Activated CD4-positive, alpha-beta T cell treated with anti-CD3 and anti-CD28 coated beads, Interleukin-2, amount 10 ng/mL, durations not matched to agents 7 days and 5 days (primary cell): ENCODE data around the gene UBE3B. TPM values are rescaled to one million over a fixed set of nuclear protein-coding genes. Genes with fewer than 3 reads are reported as not detected.
A peak's percentile ranks its signal among the peaks of the same experiment; 100 is the strongest.
"Not testable (repeated sequence)": the region's sequence is repeated elsewhere in the genome, so short reads cannot be mapped to it uniquely, and the experiment has no call there.

ENCODE experiments used
- CTCF ChIA-PET: fragments of 350-600 bp; sonication (Branson Sonifier 250); formaldehyde crosslinking; loops from one replicate; lab custom pipeline; 2021; ENCODE audit warnings: antibody characterized with exemption; lab: Charles Lee
- POLR2A ChIA-PET: fragments of 350-600 bp; sonication (Branson Sonifier 250); formaldehyde crosslinking; loops from one replicate; lab custom pipeline; 2021; ENCODE audit warnings: antibody characterized with exemption; lab: Charles Lee
- DNase-seq: peaks from one replicate; pipeline ENCODE4 v3.0.0-alpha.2; 2020
- H3K27ac Mint-ChIP-seq: one replicate; pipeline ENCODE4 v1.8.0; 2021; ENCODE audit warnings: mild to moderate bottlenecking, moderate library complexity, mixed read lengths
- H3K27me3 Mint-ChIP-seq: one replicate; pipeline ENCODE4 v1.8.0; 2021; ENCODE audit warnings: mixed read lengths
- H3K36me3 Mint-ChIP-seq: one replicate; pipeline ENCODE4 v1.8.0; 2021; ENCODE audit warnings: low read depth, mixed read lengths
- H3K4me1 Mint-ChIP-seq: one replicate; pipeline ENCODE4 v1.8.0; 2021; ENCODE audit warnings: mixed read lengths
- H3K4me3 Mint-ChIP-seq: one replicate; pipeline ENCODE4 v1.8.0; 2021; ENCODE audit warnings: mild to moderate bottlenecking, moderate library complexity, mixed read lengths
- H3K9me3 Mint-ChIP-seq: one replicate; pipeline ENCODE4 v1.8.0; 2021; ENCODE audit warnings: mixed read lengths
- total RNA-seq, 2 experiments: library from RNA; stranded (reverse); gene quantifications; one replicate each; pipeline ENCODE4 v1.2.3, GENCODE V29; 2021

UBE3B gene
- total RNA-seq, 2 experiments from 2014 or later: 35.5 to 37.4 TPM

DNA sequence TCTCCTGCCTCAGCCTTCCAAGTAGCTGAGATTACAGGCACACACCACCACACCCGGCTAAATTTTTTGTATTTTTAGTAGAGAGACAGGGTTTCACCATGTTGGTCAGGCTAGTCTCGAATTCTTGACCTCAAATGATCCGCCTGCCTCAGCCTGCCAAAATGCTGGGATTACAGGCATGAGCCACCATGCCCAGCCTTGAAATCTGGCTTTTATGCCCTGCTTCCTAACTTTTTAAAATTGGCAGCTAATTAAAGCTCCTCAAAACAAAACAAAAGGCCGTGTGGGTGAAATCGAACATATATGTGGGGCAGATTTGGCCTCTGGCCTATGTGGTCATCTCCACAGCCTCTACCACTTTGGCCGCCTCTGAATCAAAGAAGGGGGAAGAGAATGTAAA is 38.3 kb upstream of the UBE3B start:
- POLR2A ChIA-PET: no interaction called here
- DNase-seq: no peak
- Mint-ChIP-seq H3K4me1 (peaks cover 2% of the 10 kb centered on the region), H3K27me3 (no peaks in the 10 kb centered on the region), H3K9me3 (no peaks in the 10 kb centered on the region), H3K4me3 (no peak overlapping the region), H3K27ac (no peak overlapping the region), H3K36me3 (no peaks in the 10 kb centered on the region)
- CTCF ChIA-PET: no interaction called here

GRCh38 chr12:109439951-109440350 is 37.5 kb upstream of the UBE3B start:
- H3K9me3 Mint-ChIP-seq, H3K36me3 Mint-ChIP-seq, H3K27me3 Mint-ChIP-seq, DNase-seq, CTCF ChIA-PET, H3K4me3 Mint-ChIP-seq, H3K4me1 Mint-ChIP-seq, H3K27ac Mint-ChIP-seq, POLR2A ChIA-PET: not testable (repeated sequence)

DNA sequence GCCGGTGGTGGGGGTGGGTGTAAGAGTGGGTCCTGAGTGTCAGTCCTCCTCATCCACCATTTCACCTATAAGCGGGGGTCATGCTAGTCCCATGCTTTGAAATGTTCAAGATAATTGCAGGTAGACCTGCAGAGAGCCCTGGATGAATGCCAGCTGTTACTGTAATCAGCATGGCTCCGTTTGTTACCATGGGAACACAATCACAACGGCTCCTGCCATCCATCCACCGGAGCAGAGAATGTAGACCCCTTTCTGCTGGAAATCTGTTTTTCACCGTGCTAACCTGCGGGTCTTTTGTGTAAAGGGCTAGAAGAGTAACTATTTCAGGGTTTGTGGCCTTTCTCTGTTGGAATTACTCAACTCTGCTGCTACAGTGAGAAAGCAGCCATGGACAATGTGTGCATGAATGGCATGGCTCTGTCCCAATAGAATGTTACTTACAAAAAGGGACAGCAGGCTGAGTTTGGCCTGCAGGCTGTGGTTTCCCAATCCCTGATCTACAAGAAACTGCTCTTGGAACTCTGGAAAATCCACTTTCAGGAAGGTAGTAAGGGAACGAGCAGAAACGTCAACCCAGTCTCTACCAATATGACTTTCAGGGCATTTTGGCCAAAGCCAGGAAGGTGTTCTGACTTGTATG is 36.5 kb upstream of the UBE3B start:
- H3K4me1 Mint-ChIP-seq: no peaks in the 10 kb centered on the region
- H3K27ac Mint-ChIP-seq: no peak overlapping the region
- H3K9me3 Mint-ChIP-seq: no peaks in the 10 kb centered on the region
- ChIA-PET POLR2A (no interaction called here), CTCF (no interaction called here)
- H3K36me3 Mint-ChIP-seq: no peaks in the 10 kb centered on the region
- H3K4me3 Mint-ChIP-seq: no peak overlapping the region
- no peak for DNase-seq
- no peaks in the 10 kb centered on the region for H3K27me3 Mint-ChIP-seq

- no peak for DNase-seq
- CTCF ChIA-PET: interaction anchor here (0.8 to 1.1 kb wide), 2 partner anchors 9 to 16 kb away, joined by 3 to 4 read pairs; no protein-coding TSS in a partner anchor
- H3K9me3 Mint-ChIP-seq: no peaks in the 10 kb centered on the region
- no peaks in the 10 kb centered on the region for H3K4me1 Mint-ChIP-seq
- no peak overlapping the region for H3K4me3 Mint-ChIP-seq
- H3K36me3 Mint-ChIP-seq: no peaks in the 10 kb centered on the region
- H3K27ac Mint-ChIP-seq: no peak overlapping the region
- POLR2A ChIA-PET: no interaction called here
- H3K27me3 Mint-ChIP-seq: no peaks in the 10 kb centered on the region
Observed at GRCh38 chr12:109443794-109444193, 33.6 kb upstream of the UBE3B start.

GRCh38 chr12:109444259-109444658 is 33.2 kb upstream of the UBE3B start:
- Mint-ChIP-seq H3K9me3 (no peaks in the 10 kb centered on the region), H3K36me3 (no peaks in the 10 kb centered on the region), H3K27ac (no peak overlapping the region), H3K27me3 (no peaks in the 10 kb centered on the region), H3K4me3 (no peak overlapping the region), H3K4me1 (no peaks in the 10 kb centered on the region)
- CTCF ChIA-PET: no interaction called here
- POLR2A ChIA-PET: no interaction called here
- no peak for DNase-seq

DNA sequence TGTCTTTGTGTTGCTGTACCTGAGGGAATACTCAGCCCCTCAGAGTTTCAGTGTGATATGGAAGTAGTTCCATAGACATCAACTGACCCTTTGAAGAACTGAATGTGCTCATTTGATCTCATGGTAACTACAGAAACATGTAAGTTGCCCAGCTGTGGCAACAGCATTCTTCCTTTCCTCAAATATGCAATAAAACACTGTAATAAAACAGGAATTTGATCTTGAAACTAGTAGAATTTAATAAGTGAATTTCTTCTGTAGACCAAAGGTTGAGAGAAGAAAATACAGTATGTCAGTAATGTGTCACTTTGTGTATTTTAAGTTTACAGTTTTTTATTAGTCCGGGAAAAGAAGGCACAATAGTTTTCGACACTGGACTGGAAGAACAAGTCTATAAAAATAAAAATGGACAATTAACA is 32.2 kb upstream of the UBE3B start:
- Mint-ChIP-seq H3K4me1 (no peaks in the 10 kb centered on the region), H3K4me3 (no peak overlapping the region), H3K36me3 (no peaks in the 10 kb centered on the region), H3K27ac (no peak overlapping the region), H3K27me3 (no peaks in the 10 kb centered on the region), H3K9me3 (no peaks in the 10 kb centered on the region)
- CTCF ChIA-PET: interaction anchor here (0.6 kb wide), 1 partner anchor 883 kb away, joined by 4 read pairs; no protein-coding TSS in a partner anchor
- POLR2A ChIA-PET: no interaction called here
- no peak for DNase-seq

- CTCF ChIA-PET: no interaction called here
- no peak for DNase-seq
- H3K36me3 Mint-ChIP-seq: peaks cover 4% of the 10 kb centered on the region
Observed at GRCh38 chr12:109446869-109447268, 30.6 kb upstream of the UBE3B start.

DNA sequence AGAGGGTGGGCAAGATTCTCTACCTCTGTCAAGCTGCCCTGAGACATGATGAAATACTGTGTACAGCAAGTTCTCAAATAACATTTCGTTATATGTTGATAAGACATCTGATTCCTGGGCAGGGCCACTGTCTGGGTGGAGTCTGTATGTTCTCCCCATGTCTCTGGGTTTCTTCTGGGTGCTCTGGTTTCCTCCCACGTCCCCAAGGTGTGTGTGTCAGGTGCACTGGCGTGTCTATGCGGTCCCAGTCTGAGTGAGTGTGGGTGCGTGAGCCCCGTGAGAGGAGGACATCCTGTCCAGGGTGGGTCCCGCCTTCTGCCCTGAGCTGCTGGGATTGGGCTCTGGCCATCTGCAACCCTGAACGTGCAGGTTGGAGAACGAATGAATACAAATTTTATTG is 30.0 kb upstream of the UBE3B start:
- peaks cover 6% of the 10 kb centered on the region for H3K4me1 Mint-ChIP-seq

More at GRCh38 chr12:109446869-109447268, 30.6 kb upstream of the UBE3B start:
- H3K27me3 Mint-ChIP-seq: no peaks in the 10 kb centered on the region
- no peak overlapping the region for H3K4me3 Mint-ChIP-seq
- H3K27ac Mint-ChIP-seq: no peak overlapping the region
- no peaks in the 10 kb centered on the region for H3K9me3 Mint-ChIP-seq
- POLR2A ChIA-PET: no interaction called here
- peaks cover 6% of the 10 kb centered on the region for H3K4me1 Mint-ChIP-seq

DNA sequence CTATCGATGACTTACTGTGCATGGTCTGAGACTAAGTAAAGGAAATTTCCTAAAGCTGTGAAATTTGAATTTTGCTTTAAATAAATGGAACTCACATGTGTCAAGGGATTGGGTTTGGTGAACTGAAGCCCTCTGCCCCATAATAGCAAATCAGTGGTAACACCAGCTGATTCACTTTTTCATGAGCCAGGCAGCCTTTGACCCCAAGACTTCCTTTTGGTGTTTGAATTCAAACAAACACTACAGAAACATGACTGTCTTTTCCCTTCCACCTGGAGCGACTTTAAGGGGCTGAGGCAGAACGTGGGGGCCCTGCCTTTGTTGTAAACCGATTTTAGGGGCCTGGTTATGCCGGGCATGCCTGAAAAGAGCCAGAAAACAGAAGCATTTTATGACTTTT is 29.2 kb upstream of the UBE3B start:
- CTCF ChIA-PET: interaction anchor here (0.7 kb wide), 1 partner anchor 30 kb away, joined by 3 read pairs; the partner anchor contains the start of gene UBE3B
- POLR2A ChIA-PET: interaction anchor here (0.6 kb wide), 1 partner anchor 36 kb away, joined by 3 read pairs; no protein-coding TSS in a partner anchor
- Mint-ChIP-seq H3K27me3 (no peaks in the 10 kb centered on the region), H3K36me3 (peaks cover 4% of the 10 kb centered on the region), H3K4me1 (peaks cover 6% of the 10 kb centered on the region), H3K9me3 (no peaks in the 10 kb centered on the region), H3K27ac (no peak overlapping the region), H3K4me3 (no peak overlapping the region)
- DNase-seq: no peak

More for the DNA sequence above, 30.0 kb upstream of the UBE3B start:
- DNase-seq: no peak
- Mint-ChIP-seq H3K36me3 (peaks cover 4% of the 10 kb centered on the region), H3K9me3 (no peaks in the 10 kb centered on the region), H3K27me3 (no peaks in the 10 kb centered on the region), H3K4me3 (no peak overlapping the region), H3K27ac (no peak overlapping the region)
- ChIA-PET CTCF (interaction anchor here (0.7 kb wide), 1 partner anchor 30 kb away, joined by 3 read pairs; the partner anchor contains the start of gene UBE3B), POLR2A (no interaction called here)

DNA sequence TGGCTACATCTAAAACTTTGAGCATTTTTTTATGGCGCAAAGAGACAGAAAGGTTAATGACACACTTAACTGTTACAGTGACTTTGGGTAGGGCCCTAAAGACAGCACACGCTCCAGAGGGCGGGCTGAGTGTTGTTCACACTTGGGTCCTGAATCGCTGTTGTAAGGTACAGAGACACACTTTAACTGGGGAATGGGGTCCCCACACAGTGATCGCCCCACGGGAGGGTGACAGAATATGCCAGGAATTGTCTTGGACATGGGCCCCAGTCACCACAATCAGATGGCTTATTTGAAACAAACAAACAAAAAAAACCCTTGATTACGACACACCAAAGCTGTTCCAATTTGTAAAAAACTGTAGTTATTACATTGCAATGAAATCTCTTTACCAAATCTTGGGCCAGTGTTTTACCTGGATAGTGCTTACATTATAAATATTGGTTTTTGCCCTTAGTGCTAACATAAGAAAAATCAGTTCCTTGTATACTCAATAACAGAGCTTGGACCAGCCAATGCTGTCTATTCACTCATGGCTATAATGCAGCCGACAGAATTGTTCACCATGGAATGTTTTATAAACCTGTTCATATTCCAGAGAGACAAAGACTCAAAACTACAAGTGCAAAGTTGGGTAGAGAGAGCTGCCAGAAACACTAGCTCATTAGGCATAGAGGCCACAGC is 28.6 kb upstream of the UBE3B start:
- ChIA-PET POLR2A (interaction anchor here (0.6 kb wide), 1 partner anchor 35 kb away, joined by 3 read pairs; no protein-coding TSS in a partner anchor), CTCF (no interaction called here)
- Mint-ChIP-seq H3K36me3 (peaks cover 9% of the 10 kb centered on the region), H3K4me3 (no peak overlapping the region), H3K4me1 (peaks cover 6% of the 10 kb centered on the region), H3K27ac (no peak overlapping the region), H3K9me3 (no peaks in the 10 kb centered on the region), H3K27me3 (no peaks in the 10 kb centered on the region)
- DNase-seq: no peak

DNA sequence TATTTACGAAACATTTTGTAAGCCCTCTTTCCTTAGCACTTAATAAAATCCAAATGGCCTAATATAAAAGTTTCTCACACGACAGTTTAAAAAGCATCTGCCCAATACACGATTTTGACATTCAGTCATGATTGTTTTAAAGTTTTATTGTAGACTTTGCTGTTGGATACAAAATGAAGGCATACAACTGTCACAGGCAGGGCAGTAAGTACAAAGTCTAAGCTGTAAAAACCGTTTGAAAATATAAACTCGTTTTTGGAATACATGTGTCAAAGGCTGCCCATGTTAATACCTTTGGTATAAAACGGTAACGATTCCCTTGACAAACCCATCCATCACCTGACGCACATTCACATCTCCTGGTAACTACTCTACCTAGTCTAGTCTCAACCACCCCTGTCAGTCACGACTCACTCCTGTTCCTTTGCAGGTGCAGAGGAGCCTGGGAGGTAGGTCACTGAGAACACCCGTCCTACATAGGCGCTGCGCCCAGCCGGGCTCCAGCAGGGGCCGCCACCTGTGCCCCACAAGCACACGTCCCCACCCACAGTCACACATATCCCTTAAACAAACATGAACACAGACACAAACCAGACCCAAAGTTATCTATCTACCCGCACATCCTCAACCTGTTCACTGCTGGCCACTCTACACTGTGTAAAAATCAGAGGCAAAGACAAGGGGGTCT is 27.4 kb upstream of the UBE3B start:
- H3K4me1 Mint-ChIP-seq: peaks cover 6% of the 10 kb centered on the region
- POLR2A ChIA-PET: no interaction called here
- H3K9me3 Mint-ChIP-seq: no peaks in the 10 kb centered on the region
- CTCF ChIA-PET: interaction anchor here (1.4 to 1.5 kb wide), 2 partner anchors 13 to 17 kb away, joined by 3 to 4 read pairs; no protein-coding TSS in a partner anchor
- no peaks in the 10 kb centered on the region for H3K27me3 Mint-ChIP-seq
- DNase-seq: no peak
- H3K27ac Mint-ChIP-seq: no peak overlapping the region
- no peak overlapping the region for H3K4me3 Mint-ChIP-seq
- peaks cover 13% of the 10 kb centered on the region for H3K36me3 Mint-ChIP-seq

DNA sequence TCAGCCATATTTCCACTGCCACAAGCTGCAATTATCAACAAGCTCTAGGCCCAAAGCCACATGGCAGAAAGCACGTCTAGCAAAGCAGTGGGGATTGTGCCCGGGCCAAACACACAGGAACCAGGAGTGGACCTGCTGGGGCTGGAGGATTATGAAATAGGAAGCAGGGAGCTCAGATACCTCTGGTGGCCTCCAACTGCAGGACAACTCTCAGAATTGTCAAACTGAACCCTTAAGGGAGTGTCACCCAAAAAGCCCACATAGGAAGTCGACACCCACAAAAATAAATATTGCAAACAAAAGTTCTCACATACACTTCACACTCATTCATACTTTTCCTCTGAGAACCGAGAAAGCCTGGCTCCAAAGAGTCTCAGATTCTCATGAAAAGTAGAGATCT is 26.5 kb upstream of the UBE3B start:
- peak overlapping the region; percentile 7 for H3K27ac Mint-ChIP-seq
- DNase-seq: no peak
- POLR2A ChIA-PET: no interaction called here
- no peak overlapping the region for H3K4me3 Mint-ChIP-seq
- H3K9me3 Mint-ChIP-seq: no peaks in the 10 kb centered on the region
- CTCF ChIA-PET: interaction anchor here (1.4 to 1.5 kb wide), 2 partner anchors 12 to 18 kb away, joined by 3 to 4 read pairs; no protein-coding TSS in a partner anchor
- no peaks in the 10 kb centered on the region for H3K27me3 Mint-ChIP-seq
- peaks cover 6% of the 10 kb centered on the region for H3K4me1 Mint-ChIP-seq
- H3K36me3 Mint-ChIP-seq: peaks cover 19% of the 10 kb centered on the region

DNA sequence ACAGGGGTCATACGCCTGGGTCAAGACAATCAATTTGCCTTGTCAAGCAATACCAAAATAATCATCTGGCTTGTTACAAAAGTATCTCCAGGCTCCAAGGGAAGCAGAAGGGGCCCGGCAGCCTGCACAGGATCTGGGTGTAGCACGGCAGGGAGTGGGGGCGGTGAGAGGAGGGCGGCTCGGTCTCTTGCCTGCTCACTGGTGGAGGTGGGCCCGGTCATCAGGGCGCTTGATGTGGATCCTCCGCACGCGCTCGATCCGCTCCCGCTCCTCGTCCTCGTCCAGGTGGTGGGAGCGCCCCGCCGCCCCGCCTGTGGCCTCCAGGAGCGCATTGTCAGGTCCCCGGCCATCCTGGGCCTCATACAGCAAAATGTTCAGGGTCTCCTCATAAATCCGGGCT is 26.0 kb upstream of the UBE3B start:
- peak overlapping the region; percentile 7 for H3K27ac Mint-ChIP-seq
- DNase-seq: no peak
- peaks cover 6% of the 10 kb centered on the region for H3K4me1 Mint-ChIP-seq
- H3K27me3 Mint-ChIP-seq: no peaks in the 10 kb centered on the region
- no peaks in the 10 kb centered on the region for H3K9me3 Mint-ChIP-seq
- peaks cover 23% of the 10 kb centered on the region for H3K36me3 Mint-ChIP-seq
- ChIA-PET CTCF (interaction anchor here (1.4 kb wide), 1 partner anchor 18 kb away, joined by 3 read pairs; no protein-coding TSS in a partner anchor), POLR2A (no interaction called here)
- H3K4me3 Mint-ChIP-seq: no peak overlapping the region
